ENCODE results near the gene DIP2C. TPM values are rescaled to one million over a fixed set of nuclear protein-coding genes. Genes with fewer than 3 reads are reported as not detected.

The DIP2C gene
- total RNA-seq, 2 donors from 2014 or later = 9.6 to 11.9 TPM

DNA sequence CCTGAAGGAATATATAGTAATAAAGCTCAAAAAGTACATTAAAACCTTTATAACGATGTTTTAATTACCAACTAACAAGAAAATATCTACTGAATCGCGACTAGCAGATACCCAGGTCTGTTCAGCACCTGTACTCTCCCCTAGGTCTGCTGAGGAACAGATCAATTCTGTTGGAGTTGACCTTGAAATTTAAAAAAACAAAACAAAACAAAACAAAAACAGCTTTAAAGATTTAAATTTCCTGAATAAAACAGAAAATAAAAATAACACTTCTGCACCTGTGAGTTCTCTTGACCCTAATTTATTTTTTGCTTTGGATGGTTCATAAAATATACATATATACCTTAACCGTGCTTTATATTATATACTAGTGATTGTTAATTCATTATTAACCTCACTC is 24.6 kb downstream of the DIP2C start:
- TF ChIP-seq, protein P1, sequence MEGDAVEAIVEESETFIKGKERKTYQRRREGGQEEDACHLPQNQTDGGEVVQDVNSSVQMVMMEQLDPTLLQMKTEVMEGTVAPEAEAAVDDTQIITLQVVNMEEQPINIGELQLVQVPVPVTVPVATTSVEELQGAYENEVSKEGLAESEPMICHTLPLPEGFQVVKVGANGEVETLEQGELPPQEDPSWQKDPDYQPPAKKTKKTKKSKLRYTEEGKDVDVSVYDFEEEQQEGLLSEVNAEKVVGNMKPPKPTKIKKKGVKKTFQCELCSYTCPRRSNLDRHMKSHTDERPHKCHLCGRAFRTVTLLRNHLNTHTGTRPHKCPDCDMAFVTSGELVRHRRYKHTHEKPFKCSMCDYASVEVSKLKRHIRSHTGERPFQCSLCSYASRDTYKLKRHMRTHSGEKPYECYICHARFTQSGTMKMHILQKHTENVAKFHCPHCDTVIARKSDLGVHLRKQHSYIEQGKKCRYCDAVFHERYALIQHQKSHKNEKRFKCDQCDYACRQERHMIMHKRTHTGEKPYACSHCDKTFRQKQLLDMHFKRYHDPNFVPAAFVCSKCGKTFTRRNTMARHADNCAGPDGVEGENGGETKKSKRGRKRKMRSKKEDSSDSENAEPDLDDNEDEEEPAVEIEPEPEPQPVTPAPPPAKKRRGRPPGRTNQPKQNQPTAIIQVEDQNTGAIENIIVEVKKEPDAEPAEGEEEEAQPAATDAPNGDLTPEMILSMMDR (IDR thresholded peaks at IDR 0.05) = no peak
- TF ChIP-seq POLR2A (IDR thresholded peaks at IDR 0.05) = no peak
- Histone ChIP-seq H3K4me3 (no peak overlapping the region), H3K27me3 (no peaks in the 10 kb centered on the region), H3K27ac (peak overlapping the region in 3 of 4 donors; percentile 74 to 83 (median 75)), H3K9me3 (no peaks in the 10 kb centered on the region), H3K4me1 (peaks cover 40% of the 10 kb centered on the region), H3K36me3 (replicated peaks in 1 of 2; ENCODE audit: insufficient read depth in 1 of 2, low read depth in 2 of 2) (no peaks in the 10 kb centered on the region)
- ATAC-seq = no peak
- DNase-seq = no peak
- WGBS, 2 donors = 56 to 64% methylated on average over 4 of the region's 4 CpGs
- intact Hi-C loops (cut with DNase I) = no loop called here

DNA sequence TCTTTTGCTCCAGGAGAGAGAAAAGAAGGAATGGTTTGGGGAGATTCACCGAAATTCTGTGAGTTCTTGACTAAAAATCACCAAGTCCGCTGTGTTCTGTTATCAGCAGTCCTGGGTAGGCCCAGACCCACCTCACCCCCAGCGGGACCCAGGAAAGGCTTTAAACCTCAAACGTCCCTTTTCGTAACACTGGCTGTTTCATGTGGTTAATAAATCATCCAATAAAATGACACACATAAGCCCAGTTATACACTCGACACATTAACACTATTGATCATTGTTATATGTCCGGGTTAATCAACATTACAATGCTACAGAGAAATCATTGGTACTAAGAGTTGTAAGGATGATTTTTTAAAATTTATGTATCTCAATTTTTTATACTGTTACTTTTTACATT is 25.2 kb downstream of the DIP2C start:
- H3K9me3 ChIP-seq = no peaks in the 10 kb centered on the region
- intact Hi-C loops (cut with DNase I) = no loop called here
- DNase-seq = peak in 1 of 4 donors; percentile 19
- peak overlapping the region in 3 of 4 donors; percentile 75 to 83 (median 81) for H3K27ac ChIP-seq
- H3K4me1 ChIP-seq = peaks cover 45% of the 10 kb centered on the region
- no peaks in the 10 kb centered on the region for H3K36me3 ChIP-seq (replicated peaks in 1 of 2; ENCODE audit: insufficient read depth in 1 of 2, low read depth in 2 of 2)
- WGBS, 2 donors = 63 to 75% methylated on average over 7 of the region's 7 CpGs
- no peak for TF ChIP-seq POLR2A (IDR thresholded peaks at IDR 0.05)
- peak; percentile 22 for ATAC-seq
- no peaks in the 10 kb centered on the region for H3K27me3 ChIP-seq
- no peak overlapping the region for H3K4me3 ChIP-seq

DNA sequence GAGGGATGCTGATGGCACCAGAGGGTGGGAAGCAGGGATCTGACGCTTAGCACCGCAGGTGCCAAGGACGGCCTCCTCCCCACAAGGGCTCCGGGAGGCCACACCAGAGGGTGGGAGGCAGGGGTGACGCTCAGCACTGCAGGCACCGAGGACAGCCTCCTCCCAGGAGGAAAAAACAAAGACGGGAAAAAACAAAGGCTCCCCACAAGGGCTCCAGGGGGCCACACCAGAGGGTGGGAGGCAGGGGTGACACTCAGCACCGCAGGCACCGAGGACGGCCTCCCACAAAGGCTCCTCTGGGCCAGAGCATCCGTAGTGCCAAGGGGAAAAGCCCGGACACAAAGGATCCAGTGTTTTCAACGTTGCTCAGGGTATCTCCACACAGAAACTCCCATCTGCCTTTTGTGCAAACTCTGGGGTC is 25.6 kb downstream of the DIP2C start:
- ATAC-seq (peak; percentile 58), DNase-seq (peak in 3 of 4 donors; percentile 21 to 35 (median 33))
- peak overlapping the region; percentile 2 to 83 (median 78) for H3K27ac ChIP-seq
- H3K4me3 ChIP-seq = no peak overlapping the region
- no peaks in the 10 kb centered on the region for H3K9me3 ChIP-seq
- intact Hi-C loops (cut with DNase I) = no loop called here
- TF ChIP-seq, protein P1 (IDR thresholded peaks at IDR 0.05) = no peak
- TF ChIP-seq POLR2A (IDR thresholded peaks at IDR 0.05) = no peak
- no peaks in the 10 kb centered on the region for H3K36me3 ChIP-seq (replicated peaks in 1 of 2; ENCODE audit: insufficient read depth in 1 of 2, low read depth in 2 of 2)
- WGBS, 2 donors = 60 to 62% methylated on average over 12 to 13 of the region's 13 CpGs
- H3K27me3 ChIP-seq = no peaks in the 10 kb centered on the region
- peaks cover 46% of the 10 kb centered on the region for H3K4me1 ChIP-seq

DNA sequence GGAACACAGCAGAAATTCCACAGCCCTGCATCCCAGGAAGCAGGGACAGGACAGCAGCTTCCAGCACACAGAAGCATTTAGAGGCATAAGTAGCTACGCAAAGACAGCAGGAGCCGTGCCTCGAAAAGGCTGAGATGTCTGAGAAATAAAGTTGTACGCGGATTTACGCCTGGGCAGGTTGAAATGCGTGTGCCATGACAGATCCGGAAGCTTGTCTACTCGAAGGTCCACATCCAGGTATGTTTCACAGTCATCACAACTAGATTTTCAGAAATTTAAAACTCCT is 26.1 kb downstream of the DIP2C start:
- H3K4me3 ChIP-seq = no peak overlapping the region
- no peak for TF ChIP-seq POLR2A (IDR thresholded peaks at IDR 0.05)
- TF ChIP-seq, protein P1 (IDR thresholded peaks at IDR 0.05) = no peak
- intact Hi-C loops (cut with DNase I) = no loop called here
- H3K9me3 ChIP-seq = no peaks in the 10 kb centered on the region
- ATAC-seq (no peak), DNase-seq (peak in 1 of 4 donors; percentile 2)
- H3K36me3 ChIP-seq (replicated peaks in 1 of 2; ENCODE audit: insufficient read depth in 1 of 2, low read depth in 2 of 2) = no peaks in the 10 kb centered on the region
- H3K27ac ChIP-seq = peak overlapping the region; percentile 2 to 83 (median 78)
- no peaks in the 10 kb centered on the region for H3K27me3 ChIP-seq
- 77 to 89% methylated on average over 9 of the region's 9 CpGs for WGBS, 2 donors
- H3K4me1 ChIP-seq = peaks cover 50% of the 10 kb centered on the region

DNA sequence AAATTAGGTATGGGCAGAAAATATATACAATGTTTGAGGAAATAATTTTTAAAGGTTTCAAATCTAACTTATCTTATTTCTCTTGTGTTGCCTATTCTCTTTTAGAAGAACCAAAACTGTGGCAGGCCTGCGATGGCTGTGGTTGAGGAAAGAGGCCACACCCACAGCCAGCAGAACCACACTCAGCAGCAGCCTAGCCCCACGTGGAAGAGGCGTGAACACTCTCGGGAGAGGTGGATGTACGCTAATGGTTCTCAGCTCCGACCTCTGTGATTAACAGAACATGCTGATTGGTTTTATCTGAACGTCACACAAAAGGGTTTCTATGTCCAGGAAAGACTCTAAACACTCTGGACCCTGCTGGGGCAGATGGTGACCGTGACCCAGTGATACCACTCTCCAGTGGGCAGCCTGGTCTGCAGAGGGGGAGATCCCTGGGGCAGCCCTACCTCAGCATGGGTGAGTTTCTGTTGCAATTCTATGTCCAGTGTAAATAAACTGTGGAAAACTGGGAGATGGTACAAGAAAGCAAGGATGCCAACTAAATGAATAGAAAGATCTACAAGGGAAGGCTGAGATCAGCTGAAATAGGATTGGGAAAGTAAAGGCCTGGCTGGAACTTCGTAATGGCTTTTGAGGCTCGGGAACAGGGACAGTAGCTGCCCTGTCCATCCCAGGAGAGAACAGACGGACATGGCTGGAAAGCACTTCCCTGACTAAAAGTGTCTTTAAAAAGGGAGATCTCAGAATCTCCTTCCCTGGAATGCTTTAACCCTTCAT is 26.6 kb downstream of the DIP2C start:
- Histone ChIP-seq H3K4me3 (no peak overlapping the region), H3K36me3 (replicated peaks in 1 of 2; ENCODE audit: insufficient read depth in 1 of 2, low read depth in 2 of 2) (no peaks in the 10 kb centered on the region), H3K27ac (peak overlapping the region; percentile 2 to 83 (median 78)), H3K4me1 (peaks cover 51% of the 10 kb centered on the region), H3K27me3 (no peaks in the 10 kb centered on the region), H3K9me3 (no peaks in the 10 kb centered on the region)
- ATAC-seq (no peak), DNase-seq (peak in 2 of 4 donors; percentile 19 to 41)
- intact Hi-C loops (cut with DNase I) = no loop called here
- 58 to 74% methylated on average over 11 of the region's 11 CpGs for WGBS, 2 donors
- TF ChIP-seq, protein P1 (IDR thresholded peaks at IDR 0.05) = no peak
- TF ChIP-seq POLR2A (IDR thresholded peaks at IDR 0.05) = no peak
